IMR-90 (cell line): ENCODE results near the gene TFAP2A.

Source experiments
- BHLHE40 ChIP-seq: fragments of 150-350 bp; IDR thresholded peaks from 2 replicates; pipeline ENCODE4 v1.6.1; 2016; ENCODE audit warnings: mild to moderate bottlenecking, low read depth, low read length
- CEBPB ChIP-seq: IDR thresholded peaks from 2 replicates; pipeline ENCODE4 v1.6.1; 2012; ENCODE audit warnings: low read depth, low read length, improper control_type of control experiment
- CHD1 ChIP-seq: IDR thresholded peaks from 2 replicates; pipeline ENCODE4 v1.6.1; 2012; ENCODE audit warnings: low read depth, low read length, improper control_type of control experiment
- FOS ChIP-seq: fragments of 150-350 bp; IDR thresholded peaks from 2 replicates; pipeline ENCODE4 v1.6.1; 2016; ENCODE audit warnings: low read depth, low read length
- MAZ ChIP-seq: IDR thresholded peaks from 2 replicates; pipeline ENCODE4 v1.6.1; 2012; ENCODE audit warnings: low read depth, mild to moderate bottlenecking, low read length, improper control_type of control experiment, moderate library complexity, borderline replicate concordance
- MXI1 ChIP-seq: IDR thresholded peaks from 2 replicates; pipeline ENCODE4 v1.6.1; 2012; ENCODE audit warnings: low read depth, mild to moderate bottlenecking, low read length, moderate library complexity, borderline replicate concordance
- NFE2L2 ChIP-seq: fragments of 150-350 bp; IDR thresholded peaks from 2 replicates; pipeline ENCODE4 v1.6.1; 2016; ENCODE audit warnings: low read depth, mild to moderate bottlenecking, low read length
- POLR2A ChIP-seq: IDR thresholded peaks from 2 replicates; pipeline ENCODE4 v1.6.1; 2012; ENCODE audit warnings: mild to moderate bottlenecking, low read depth, low read length
- RAD21 ChIP-seq: IDR thresholded peaks from 2 replicates; pipeline ENCODE4 v1.6.1; 2012; ENCODE audit warnings: low read length, improper control_type of control experiment
- RCOR1 ChIP-seq: IDR thresholded peaks from 2 replicates; pipeline ENCODE4 v1.6.1; 2012; ENCODE audit warnings: mild to moderate bottlenecking, low read length, improper control_type of control experiment; ENCODE audit not compliant: insufficient replicate concordance
- SMC3 ChIP-seq: fragments of 150-350 bp; IDR thresholded peaks from 2 replicates; pipeline ENCODE4 v1.6.1; 2016; ENCODE audit warnings: low read depth, mild to moderate bottlenecking, antibody characterized with exemption, low read length, moderate library complexity
- TF ChIP-seq, protein P1 (sequence below): conservative IDR thresholded peaks from 2 replicates; pipeline ENCODE4 v1.5.1; 2012; ENCODE audit warnings: mild to moderate bottlenecking, low read depth, low read length, improper control_type of control experiment
- TF ChIP-seq, protein P2 (sequence below): fragments of 150-350 bp; IDR thresholded peaks from 2 replicates; pipeline ENCODE4 v1.6.1; 2016; ENCODE audit warnings: low read depth, mild to moderate bottlenecking, low read length, moderate library complexity, borderline replicate concordance
- TF ChIP-seq, protein P3 (sequence below): fragments of 150-350 bp; IDR thresholded peaks from 2 replicates; pipeline ENCODE4 v1.6.1; 2017; ENCODE audit warnings: mild to moderate bottlenecking, antibody characterized with exemption, low read length, low read depth

DNA sequence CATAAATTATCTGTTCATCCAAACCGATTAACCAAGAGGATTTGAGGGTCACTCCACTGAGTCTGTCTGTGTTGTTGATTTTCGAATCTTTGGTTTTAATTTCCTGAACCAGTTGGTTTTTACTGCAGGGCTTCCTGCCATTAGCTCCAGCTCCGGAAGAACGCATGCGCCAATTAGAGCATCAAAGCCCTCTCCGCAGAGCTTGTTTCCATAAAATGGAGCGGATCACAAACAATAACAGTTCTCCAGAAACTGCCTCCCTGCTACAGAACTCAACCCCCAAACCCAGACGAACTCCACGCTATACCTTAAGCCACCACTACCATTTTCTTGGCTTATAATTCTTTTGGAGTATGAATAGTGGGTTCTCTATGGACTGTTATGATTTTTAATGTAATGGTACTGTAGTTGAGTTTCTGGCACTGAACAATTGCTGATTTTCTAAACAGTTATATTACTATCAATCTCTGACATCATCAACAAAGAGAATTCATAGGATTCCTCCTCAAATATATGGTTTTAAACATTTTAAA is 13.8 kb downstream of the TFAP2A start:
- TF ChIP-seq, protein P1, sequence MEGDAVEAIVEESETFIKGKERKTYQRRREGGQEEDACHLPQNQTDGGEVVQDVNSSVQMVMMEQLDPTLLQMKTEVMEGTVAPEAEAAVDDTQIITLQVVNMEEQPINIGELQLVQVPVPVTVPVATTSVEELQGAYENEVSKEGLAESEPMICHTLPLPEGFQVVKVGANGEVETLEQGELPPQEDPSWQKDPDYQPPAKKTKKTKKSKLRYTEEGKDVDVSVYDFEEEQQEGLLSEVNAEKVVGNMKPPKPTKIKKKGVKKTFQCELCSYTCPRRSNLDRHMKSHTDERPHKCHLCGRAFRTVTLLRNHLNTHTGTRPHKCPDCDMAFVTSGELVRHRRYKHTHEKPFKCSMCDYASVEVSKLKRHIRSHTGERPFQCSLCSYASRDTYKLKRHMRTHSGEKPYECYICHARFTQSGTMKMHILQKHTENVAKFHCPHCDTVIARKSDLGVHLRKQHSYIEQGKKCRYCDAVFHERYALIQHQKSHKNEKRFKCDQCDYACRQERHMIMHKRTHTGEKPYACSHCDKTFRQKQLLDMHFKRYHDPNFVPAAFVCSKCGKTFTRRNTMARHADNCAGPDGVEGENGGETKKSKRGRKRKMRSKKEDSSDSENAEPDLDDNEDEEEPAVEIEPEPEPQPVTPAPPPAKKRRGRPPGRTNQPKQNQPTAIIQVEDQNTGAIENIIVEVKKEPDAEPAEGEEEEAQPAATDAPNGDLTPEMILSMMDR, result no peak
- TF ChIP-seq RCOR1, result no peak
- no peak for TF ChIP-seq POLR2A
- TF ChIP-seq, protein P2, sequence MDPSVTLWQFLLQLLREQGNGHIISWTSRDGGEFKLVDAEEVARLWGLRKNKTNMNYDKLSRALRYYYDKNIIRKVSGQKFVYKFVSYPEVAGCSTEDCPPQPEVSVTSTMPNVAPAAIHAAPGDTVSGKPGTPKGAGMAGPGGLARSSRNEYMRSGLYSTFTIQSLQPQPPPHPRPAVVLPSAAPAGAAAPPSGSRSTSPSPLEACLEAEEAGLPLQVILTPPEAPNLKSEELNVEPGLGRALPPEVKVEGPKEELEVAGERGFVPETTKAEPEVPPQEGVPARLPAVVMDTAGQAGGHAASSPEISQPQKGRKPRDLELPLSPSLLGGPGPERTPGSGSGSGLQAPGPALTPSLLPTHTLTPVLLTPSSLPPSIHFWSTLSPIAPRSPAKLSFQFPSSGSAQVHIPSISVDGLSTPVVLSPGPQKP, result no peak
- no peak for TF ChIP-seq RAD21
- TF ChIP-seq CHD1, result no peak
- TF ChIP-seq BHLHE40, result no peak
- TF ChIP-seq FOS, result no peak
- TF ChIP-seq CEBPB, result no peak
- TF ChIP-seq SMC3, result no peak
- TF ChIP-seq, protein P3, sequence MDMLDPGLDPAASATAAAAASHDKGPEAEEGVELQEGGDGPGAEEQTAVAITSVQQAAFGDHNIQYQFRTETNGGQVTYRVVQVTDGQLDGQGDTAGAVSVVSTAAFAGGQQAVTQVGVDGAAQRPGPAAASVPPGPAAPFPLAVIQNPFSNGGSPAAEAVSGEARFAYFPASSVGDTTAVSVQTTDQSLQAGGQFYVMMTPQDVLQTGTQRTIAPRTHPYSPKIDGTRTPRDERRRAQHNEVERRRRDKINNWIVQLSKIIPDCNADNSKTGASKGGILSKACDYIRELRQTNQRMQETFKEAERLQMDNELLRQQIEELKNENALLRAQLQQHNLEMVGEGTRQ, result no peak
- no peak for TF ChIP-seq MAZ
- TF ChIP-seq MXI1, result no peak
- no peak for TF ChIP-seq NFE2L2
